Measurements from ENCODE around the gene KRTAP10-11.
"Not testable (repeated sequence)": the region's sequence is repeated elsewhere in the genome, so short reads cannot be mapped to it uniquely, and the experiment has no call there.

Gene KRTAP10-11, protein sequence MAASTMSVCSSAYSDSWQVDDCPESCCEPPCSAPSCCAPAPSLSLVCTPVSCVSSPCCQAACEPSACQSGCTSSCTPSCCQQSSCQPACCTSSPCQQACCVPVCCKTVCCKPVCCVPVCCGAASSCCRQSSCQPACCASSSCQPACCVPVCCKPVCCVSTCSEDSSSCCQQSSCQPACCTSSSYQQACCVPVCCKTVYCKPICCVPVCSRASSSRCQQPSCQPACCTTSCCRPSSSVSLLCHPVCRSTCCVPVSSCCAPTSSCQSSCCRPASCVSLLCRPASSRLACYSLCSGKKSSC

DNA sequence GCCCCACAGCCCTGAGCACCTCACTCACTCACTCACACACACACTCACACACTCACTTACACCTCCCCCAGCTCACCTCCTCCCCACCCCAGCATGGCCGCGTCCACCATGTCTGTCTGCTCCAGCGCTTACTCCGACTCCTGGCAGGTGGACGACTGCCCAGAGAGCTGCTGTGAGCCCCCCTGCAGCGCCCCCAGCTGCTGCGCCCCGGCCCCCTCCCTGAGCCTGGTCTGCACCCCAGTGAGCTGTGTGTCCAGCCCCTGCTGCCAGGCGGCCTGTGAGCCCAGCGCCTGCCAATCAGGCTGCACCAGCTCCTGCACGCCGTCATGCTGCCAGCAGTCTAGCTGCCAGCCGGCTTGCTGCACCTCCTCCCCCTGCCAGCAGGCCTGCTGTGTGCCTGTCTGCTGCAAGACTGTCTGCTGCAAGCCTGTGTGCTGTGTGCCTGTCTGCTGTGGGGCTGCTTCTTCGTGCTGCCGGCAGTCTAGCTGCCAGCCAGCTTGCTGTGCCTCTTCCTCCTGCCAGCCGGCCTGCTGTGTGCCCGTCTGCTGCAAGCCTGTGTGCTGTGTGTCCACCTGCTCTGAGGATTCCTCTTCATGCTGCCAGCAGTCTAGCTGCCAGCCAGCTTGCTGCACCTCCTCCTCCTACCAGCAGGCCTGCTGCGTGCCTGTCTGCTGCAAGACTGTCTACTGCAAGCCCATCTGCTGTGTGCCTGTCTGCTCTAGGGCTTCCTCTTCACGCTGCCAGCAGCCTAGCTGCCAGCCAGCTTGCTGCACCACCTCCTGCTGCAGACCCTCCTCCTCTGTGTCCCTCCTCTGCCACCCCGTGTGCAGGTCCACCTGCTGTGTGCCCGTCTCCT lies at the start of gene KRTAP10-11:
Gene KRTAP10-11 (plus strand): TSS at position 49 of the 856 bp plus-strand sequence. CDS start 45 bp downstream, at position 94.
- not testable (repeated sequence) for DNase-seq

DNA sequence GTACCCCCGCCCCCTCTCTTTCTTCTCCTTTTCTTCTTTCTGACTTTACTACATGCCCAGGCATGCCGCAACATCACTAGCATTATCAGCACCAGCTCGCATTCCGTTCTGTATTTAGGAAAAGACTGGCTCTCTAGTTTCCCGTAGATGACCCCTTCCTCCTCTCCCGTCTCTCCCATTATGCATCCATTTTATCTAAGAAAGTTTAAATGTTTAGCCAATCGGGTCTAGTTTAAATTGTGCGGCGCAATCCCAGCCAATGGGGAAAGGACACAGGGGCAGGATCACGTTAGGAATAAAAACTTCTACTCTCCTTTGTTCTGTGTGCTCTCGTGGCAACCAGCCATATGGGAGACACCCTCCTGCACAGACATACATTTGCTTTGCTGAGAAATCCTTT lies 48.2 kb upstream of the KRTAP10-11 start:
- DNase-seq, result no peak

DNA sequence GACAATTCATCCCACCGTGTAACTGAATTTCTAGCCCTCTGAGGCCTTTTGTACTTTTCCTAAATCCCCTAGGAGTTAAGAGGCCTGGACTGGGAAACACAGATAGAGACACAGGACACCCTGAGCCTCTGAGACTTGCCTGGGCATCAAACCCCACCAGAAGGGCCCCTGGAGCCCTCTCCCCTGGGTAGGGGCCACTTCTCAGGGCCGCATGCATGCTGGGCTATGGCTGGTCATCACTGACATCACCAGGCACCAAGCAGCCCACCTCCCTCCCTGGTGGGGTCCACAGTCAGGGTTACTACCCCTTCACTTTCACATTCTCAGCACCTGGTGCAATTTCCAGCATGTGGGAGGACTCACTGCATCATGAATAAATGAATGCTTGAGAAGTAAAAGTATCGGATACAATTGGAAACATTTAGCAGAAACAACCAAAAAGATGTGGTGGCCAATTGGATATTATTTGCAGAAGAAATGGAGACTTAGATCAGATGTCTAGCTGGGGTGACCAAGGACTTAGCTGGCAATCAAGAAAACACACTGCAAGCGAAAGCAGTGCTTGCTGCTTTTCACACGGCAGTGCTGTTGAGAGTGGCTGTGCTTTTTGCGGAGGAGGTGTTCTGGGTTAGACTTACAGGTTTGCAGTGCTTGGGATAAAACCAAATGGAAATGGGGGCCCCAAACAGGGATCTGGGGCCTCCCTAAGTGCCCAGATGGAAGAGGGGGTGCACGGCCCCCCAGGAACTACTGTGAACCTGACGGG lies 46.8 kb upstream of the KRTAP10-11 start:
- DNase-seq, result no peak

DNA sequence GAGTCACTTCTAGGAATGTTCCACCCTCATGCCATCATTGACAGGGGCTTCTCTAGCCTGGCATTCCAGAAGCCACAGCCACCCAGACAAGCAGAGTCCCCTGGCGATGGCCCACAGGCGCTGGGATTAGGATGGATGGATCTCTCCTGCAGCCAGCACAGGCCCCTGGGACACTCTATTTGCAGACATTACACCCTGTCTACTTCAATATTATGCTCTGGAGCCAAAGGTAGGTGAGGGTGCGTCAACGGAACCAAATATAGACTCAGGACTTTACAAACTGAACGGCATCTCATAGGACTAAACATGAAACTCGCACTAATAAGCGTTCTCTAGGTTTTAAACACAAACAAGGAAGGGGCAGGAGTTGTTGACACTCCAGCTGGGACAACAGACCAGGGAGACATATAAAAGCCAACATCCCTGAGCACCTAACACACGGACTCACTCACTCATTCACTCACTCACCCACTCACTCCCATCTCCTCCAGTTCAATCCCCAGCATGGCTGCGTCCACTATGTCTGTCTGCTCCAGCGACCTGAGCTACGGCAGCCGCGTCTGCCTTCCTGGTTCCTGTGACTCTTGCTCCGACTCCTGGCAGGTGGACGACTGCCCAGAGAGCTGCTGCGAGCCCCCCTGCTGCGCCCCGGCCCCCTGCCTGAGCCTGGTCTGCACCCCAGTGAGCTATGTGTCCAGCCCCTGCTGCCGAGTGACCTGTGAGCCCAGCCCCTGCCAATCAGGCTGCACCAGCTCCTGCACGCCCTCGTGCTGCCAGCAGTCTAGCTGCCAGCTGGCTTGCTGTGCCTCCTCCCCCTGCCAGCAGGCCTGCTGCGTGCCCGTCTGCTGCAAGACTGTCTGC lies 45.9 kb upstream of the KRTAP10-11 start, which contains the start of gene KRTAP10-7:
Gene KRTAP10-7 (plus strand): TSS at position 480 of the 861 bp plus-strand sequence. CDS start 25 bp downstream, at position 505.
- DNase-seq, result not testable (repeated sequence)

DNA sequence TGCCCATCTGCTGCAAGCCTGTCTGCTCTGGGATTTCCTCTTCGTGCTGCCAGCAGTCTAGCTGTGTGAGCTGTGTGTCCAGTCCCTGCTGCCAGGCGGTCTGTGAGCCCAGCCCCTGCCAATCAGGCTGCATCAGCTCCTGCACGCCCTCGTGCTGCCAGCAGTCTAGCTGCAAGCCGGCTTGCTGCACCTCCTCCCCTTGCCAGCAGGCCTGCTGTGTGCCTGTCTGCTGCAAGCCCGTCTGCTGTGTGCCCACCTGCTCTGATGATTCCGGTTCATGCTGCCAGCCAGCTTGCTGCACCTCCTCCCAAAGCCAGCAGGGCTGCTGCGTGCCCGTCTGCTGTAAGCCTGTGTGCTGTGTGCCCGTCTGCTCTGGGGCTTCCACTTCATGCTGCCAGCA lies 45.1 kb upstream of the KRTAP10-11 start:
- not testable (repeated sequence) for DNase-seq

DNA sequence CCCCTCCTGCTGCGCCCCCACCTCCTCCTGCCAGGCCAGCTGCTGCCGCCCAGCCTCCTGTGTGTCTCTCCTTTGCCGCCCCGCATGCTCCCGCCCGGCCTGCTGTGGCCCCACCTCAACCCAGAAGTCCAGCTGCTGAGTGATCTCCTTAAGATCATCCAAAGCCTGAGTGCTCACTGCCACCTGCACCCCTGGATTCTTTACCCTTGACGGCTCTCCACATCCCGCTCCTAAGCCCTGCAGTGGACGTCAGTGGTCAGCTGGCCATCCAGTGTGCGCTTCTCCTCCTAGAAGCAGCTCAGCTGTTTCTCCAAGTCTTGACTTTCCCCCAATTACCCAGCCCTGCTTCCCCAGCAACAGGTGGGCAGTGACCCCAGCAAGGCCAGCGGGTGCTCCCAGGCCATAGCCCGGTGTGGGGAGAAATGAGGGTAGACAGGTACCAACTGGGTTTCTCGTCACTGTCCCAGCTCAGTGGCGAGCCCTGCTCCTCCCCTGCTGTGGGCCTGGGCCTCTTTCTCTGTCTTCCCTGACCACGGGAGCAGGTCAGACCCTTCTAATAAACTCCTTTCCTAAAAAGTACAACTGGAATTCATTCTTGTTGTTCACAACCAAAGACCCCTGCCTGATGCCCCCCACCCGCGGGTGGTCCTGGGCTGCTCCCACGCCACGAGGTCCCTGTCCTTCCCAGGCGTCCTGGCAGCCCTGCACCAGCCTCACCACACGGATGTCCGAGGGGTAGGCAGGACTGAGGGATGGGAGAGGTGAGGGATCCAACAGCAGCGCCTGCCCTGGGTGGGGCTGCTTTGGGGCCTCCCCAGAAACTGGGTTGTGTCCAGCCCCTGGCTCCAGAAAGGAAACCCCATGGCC lies 44.4 kb upstream of the KRTAP10-11 start:
- no peak for DNase-seq

DNA sequence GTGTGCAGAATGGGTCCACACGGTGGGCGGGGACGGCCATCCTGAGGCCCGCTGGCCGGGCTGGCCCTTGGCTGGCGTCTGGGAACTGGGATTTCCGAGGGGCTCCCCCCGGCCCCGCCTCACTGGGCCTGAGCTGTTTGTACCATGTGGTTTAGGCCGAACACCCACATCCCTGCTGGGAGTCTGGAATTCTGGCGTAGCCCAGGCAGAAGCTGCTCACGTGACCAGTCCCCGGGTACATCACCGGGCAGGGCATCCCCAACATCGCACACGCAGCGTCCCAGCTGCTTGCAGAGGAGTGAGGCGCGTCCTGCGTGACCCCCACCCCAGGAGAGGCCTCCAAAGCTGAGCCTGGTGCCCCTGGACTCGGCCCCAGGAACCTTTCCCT lies 43.8 kb upstream of the KRTAP10-11 start:
- no peak for DNase-seq

DNA sequence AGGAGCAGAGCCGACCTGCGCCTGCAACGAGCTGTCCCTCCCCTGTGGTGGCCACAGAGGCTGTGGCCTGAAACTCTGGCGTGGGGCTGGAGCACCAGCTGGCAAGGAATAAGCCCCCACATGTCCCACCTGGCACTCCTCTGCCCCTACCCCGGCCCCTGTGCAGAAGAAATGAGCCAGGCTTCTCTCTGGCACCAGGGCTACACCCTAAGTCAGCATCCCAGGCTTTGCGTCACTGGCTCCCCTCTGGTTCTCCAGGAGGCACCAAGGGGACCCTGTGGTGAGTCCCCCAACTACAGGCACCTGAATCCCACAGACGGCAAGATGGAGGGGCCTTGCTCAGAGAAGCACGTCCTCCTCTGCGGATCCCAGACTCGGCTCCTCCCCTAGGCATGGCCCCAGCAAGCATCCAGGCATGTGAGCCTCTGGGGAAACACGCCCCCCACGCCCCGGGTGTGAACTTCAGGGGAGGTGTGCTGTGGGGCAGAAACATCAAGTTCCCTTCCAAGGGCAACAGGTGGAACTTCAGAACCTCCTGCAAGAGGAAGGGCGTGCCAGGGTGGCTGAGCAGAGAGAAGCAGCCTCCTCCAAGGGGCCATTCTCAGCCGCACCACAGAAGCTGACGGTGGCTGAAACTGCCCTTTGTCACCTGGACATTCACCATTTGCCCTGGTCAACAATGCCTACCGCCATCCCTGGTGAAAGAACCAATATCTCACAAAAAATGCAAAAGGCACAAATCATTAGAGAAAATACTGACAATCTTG lies 42.9 kb upstream of the KRTAP10-11 start:
- no peak for DNase-seq

DNA sequence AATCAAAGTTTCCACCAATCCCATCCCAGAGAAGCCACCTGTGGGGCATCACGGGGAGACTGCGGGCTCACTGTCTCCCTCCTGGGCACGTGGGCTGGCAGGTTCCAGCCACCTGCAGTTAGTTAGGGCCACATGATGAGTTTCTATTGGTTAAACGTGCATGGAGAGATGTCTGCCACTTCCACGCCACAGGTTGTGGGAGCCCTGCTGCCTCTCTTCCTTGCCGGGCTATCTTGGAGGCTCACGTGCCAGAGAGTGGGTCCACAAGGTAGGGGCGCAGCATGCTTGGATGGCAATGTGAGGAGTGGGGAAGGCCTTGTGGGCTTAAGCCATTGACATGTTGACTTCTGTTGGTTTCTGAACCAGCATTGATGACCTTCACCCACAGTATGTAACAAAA lies 42.3 kb upstream of the KRTAP10-11 start:
- DNase-seq, result no peak

DNA sequence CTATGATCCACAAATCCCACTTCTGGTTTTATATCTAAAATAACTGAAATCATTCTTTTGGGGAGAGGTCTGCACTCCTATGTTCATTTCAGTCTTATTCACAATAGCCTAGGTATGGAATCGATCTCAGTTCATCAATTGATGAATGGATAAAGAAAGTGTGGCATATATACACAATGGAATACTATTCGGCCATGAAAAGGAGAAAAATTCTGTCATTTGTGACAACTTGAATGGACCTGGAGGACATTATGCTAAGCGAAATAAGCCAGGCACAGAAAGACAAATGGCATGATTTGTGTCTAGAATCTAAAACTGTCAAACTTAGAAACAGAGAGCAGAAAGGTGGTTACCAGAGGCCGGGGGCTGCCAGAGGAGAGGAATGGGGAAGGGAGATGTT lies 39.7 kb upstream of the KRTAP10-11 start:
- DNase-seq, result no peak

DNA sequence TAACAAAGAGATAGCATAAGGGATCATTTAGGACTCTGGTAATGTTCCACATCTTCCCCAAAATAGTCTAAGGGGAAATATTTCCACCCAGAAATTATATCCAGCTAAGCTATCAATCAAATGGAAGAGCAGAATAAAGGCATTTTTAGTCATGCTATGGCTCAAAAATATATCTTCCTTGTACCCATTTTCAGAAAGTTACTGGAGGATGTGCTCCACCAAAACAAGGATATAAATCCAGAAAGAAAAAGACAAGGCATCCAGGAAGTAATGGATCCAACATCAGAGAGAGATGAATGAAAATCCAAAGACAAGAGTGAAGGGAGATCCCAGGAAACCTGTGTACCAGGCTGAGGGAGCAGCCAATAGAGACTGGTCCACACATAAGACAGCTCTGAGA lies 37.0 kb upstream of the KRTAP10-11 start:
- DNase-seq, result no peak

DNA sequence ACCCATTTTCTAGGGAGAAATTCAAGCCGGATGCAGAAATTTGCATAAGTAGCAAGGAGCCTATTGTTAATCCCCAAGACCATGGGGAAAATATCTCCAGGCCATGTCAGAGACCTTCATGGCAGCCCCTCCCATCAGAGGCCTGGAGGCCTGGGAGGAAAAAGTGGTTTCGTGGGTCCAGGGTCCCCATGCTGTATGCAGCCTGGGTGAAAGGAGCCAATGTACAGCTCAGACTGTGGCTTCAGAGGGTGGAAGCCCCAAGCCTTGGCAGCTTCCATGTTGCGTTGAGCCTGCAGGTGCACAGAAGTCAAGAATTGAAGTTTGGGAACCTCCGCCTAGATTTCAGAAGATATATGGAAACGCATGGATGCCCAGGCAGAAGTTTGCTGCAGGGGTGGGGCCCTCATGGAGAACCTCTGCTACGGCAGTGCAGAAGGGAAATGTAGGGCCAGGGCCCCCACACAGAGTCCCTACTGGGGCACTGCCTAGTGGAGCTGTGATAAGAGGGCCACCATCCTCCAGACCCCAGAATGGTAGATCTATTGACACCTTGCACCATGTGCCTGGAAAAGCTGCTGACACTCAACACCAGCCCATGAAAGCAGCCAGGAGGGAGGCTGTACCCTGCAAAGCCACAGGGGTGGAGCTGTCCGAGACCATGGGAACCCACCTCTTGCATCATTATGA lies 35.9 kb upstream of the KRTAP10-11 start:
- not testable (repeated sequence) for DNase-seq

DNA sequence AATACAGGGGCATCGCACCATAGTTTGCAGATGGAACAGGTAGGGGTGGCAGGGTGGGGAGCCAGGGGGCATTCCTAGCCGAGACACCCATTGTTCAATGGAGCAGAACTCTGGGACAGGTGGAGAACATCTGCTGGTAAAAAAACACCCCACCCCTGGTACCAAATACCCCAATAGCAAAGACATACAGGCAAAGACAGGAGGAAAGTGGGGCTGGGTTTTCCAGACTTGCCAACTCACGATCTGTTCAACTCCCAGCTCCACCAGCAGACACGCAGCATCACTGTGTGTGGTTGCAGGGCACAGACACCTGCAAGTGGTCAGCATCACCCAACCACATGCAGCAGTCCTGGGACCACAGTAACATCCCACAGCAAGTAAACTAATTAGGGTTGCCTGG lies 34.7 kb upstream of the KRTAP10-11 start:
- DNase-seq, result no peak

DNA sequence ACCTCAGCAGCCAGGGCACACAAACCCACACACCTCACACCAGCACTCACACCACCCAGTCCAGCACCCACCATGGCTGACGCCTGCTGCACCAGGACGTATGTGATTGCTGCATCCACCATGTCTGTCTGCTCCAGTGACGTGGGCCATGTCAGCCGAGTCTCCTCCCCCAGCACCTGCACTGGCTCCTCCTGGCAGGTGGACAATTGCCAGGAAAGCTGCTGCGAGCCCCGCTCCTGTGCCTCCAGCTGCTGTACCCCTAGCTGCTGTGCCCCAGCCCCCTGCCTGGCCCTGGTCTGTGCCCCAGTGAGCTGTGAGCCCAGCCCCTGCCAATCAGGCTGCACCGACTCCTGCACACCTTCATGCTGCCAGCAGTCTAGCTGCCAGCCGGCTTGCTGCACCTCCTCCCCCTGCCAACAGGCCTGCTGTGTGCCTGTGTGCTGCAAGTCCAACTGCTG lies 34.2 kb upstream of the KRTAP10-11 start, which contains the start of gene KRTAP10-8:
Gene KRTAP10-8 (plus strand): TSS at position 51 of the 458 bp plus-strand sequence. CDS start 22 bp downstream, at position 73.
- no peak for DNase-seq

DNA sequence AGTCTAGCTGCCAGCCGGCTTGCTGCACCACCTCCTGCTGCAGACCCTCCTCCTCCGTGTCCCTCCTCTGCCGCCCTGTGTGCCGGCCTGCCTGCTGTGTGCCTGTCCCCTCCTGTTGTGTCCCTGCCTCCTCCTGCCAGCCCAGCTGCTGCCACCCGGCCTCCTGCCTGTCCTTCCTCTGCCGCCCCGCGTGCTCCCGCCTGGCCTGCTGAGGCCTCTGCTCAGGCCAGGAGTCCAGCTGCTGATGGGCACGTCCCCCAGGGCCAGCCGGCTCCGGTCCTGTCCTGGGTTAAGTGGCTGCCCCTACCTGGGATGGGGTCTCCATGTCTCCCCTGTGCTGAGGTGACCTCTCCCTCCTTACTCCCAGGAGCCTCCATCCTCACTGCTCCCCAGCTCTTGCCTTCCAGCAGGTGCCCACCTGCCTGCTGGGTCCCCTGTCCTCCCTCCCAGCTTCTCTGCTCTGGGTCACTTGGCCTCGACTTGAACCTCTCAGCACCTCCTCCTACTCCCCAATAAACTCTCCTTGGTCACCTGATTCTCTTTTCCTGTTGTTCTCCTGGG lies 33.5 kb upstream of the KRTAP10-11 start:
- DNase-seq, result no peak

DNA sequence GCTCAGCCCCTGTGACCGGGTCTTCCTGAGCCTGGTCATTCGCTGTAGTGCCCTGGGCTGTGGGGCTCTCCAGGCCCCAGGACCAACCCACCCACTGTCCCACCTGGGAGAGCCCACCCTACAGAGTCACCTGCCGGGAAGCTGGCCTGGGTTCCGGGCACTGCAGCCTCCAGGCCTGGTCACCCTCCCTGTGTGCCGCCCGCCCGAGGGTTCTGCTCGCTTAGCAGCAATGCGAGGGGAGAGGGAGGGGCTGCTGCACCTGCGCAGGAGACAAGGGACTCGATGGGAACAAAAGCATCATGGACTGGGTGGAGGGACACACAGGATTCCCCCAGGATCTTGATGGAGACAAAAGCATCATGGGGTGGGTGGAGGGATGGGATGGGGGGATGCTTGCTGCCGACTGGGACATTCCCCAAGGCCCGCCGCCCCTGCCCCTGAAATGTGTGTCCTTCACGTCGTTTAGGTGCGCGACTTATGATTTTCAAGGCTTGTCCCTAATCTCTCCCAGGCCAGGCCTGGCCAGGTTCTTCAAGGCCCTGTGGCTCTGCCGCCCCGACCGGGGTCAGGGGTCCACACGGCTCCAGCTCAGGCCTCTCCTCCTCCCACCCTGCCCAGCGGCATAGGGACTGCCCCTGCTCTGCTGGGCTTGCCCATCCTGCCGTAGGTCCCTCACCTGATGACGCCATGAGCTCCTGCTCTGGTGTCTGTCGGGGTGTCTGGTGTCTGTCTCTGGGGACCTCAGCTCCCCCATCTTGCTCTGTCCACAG lies 32.6 kb upstream of the KRTAP10-11 start:
- DNase-seq, result no peak

DNA sequence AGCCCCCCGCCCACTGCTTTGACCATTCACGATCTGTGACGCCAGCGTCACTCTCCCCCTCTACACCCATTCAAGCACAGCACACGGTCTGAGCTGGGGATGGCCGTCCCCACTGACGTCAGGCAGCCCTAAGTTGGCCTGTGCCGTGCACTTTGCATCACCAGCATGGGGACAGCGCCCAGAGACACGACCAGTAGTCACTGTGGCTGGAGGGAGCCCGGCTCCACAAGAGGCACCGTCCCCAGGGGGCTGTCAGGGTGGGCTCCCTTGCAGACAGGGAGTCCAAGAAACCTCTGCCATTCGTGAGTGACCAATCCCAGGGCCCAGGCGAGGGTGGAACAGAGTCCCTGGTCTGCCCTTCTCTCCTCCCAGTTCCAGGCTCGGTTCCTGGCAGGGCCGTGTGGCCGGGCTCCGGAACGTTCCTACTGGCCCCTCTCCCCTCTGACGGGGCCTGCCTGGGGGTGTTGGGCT lies 32.0 kb upstream of the KRTAP10-11 start:
- no peak for DNase-seq

DNA sequence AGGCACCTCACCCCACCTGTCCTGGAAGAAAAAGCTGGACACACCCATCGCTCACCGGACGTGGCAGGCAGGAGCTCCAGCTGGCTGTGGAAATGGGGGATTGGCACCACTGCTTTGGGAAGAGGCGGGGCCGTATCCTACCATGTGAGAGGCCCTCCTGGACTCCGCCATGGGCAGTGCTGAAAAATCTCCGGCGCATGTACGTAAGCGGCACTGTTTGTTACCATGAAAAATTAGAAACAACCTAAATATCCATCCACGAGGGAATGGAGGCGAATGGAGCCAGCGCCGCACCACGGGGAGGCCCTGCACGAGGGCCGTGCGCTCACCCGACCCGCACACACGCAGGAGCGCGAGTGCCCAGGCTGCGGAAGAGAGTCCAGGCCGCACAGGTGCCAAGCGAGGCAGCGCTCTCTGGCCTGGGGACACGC lies 31.2 kb upstream of the KRTAP10-11 start:
- no peak for DNase-seq

Data from DMS79 treated with DMSO at 0.1 percent for 48 hours (cell line).